HG02571 (cell line): ENCODE results near the gene CREBBP.

ENCODE experiments used
- ATAC-seq: cut with Tn5 transposase; IDR thresholded peaks from one replicate; pipeline ENCODE4 v1.9.1; 2021; ENCODE audit warnings: mild to moderate bottlenecking, moderate library complexity; ENCODE audit not compliant: unreplicated experiment

The CREBBP gene

DNA sequence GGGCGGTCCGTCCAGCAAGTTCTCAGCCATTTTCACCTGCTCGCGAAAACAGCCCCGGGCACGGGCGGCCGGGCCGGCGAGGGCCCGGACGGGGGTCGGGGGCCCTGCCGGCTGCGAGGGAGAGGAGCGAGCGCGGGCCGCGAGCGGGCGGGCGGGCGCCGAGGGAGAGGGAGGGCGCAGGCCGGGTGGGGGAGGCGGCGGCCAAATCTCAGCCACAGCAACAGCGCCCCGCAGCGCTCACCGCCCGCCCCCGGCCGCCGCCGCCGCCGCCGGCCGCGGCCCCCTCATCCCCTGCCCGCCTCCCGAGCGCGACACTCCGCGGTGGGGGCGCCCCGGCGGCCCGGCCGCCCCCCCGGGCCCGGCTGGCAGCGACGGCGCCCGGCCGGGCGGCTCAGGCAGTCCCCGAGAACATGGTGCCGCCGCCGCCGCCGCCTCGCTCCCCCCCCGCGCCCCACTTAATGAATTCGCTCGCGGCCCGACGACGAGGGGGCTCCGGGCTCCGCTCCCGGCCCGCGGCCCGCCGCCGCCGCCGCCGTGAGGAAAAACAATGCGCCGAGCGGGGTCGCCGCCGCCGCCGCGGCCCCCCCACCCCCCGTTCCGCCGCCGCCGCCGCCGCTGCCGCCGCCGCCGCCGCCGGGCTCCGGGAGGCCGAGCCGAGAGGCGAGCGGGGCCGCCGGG lies 487 bp downstream of the CREBBP start:
- peak; percentile 54 for ATAC-seq

DNA sequence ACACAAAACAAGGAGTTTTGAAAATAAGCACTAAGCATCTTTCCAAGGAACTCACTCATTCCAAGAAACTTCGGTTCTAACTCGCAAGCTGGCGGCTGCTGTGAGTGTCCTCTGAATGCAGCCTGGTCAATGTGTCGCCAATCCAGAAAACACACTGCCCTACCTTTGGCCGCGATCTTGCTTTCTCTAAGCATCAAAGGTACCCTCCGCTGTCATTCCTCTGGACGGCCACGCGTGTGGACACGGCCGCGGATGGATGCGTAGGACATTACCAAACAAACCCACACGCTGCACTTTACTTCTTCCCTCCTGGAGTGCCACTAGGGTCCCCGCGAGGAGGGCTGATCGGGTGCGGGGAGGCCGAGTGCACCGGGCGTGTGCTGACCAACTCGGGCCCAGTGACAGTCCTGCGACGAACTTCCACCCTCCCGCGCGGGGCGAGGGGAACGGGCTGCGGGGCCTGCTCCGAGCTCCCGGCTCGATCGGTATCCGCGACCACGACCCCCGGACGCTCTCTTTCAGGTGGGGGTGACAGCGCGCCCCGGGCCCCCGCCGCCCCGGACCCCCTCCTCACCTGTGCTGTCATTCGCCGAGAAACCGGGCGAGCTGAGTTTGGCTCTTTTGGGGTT lies 1.1 kb downstream of the CREBBP start:
- ATAC-seq, result peak; percentile 7

GRCh38 chr16:3878610-3879009 lies 1.9 kb downstream of the CREBBP start:
- no peak for ATAC-seq

DNA sequence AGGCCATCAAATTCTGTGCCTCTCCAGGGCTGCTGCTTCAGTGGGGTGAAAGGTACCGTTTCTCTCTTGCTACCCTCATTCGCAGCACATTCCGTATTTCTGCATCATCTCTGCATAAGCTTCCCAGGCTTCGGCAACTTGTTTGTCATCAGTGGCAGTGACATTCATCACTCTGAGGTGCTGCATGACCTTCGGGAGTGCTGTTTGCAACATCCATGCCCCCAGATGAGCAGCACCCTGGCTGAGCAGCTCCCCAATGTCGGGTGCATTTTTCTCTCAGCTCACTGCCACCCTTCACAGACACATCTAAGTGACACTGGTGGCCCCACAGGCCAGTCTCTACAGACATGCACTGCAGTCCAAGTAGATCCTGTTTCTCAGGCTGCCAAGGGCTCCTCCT lies 3.8 kb downstream of the CREBBP start:
- ATAC-seq, result no peak

DNA sequence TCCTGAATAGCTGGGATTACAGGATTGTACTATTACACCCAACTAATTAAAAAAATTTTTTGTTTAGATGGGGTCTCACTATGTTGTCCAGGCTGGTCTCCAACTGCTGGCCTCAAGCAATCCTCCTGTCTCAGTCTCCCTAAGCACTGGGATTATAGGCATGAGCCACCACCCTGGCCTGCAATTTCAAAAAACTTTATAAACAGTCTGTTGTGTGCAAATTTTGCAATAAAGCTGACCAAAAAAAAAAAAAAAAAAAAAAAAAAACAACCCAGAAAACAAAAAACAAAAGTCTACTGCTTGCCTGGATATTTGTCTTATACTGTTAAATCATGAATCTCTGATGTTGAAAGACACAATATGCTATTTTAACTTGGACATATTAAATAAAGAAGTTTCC lies 4.4 kb downstream of the CREBBP start:
- no peak for ATAC-seq

DNA sequence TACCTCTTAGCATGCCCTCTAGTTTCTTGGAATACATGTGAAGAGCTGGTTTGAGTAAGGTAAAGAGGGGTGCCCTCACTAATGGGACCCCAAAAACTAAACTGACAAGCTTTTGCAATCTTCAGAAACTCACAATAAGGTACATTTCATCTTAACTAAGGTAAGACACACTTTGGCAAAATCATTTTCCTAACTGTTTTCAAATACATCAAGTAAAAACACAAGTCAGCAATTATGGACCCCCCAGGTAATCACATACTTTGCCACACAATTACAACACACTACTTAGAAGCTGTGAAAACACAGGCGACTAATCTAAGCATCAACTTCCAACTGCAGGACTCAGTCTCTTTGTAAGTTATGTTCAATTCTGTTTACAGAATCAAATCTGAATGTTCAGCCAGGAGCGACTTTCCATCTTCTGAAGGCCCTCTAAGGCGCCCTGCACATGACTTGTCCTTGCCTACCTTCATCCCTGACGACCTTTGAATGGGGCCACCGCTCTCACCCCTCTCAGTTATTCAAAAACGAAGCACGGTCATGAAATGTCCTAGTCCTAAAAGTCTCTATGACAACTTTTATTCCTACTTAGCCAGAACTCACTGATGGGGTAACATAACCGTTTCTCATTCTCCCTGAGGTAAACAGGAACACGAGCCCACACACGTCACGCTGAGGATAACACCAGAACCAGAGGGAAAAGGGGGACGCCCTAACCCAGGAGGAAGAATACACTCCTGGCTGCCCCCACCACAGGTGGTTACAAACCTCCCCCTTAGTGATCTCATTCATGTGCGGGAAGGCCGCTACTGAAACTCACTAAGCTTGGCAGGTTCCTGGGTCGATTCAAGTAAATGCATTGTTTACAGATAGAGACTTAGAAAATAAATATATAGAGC lies 5.5 kb downstream of the CREBBP start:
- no peak for ATAC-seq

- no peak for ATAC-seq
Measured at GRCh38 chr16:3874242-3874641, 6.3 kb downstream of the CREBBP start.

DNA sequence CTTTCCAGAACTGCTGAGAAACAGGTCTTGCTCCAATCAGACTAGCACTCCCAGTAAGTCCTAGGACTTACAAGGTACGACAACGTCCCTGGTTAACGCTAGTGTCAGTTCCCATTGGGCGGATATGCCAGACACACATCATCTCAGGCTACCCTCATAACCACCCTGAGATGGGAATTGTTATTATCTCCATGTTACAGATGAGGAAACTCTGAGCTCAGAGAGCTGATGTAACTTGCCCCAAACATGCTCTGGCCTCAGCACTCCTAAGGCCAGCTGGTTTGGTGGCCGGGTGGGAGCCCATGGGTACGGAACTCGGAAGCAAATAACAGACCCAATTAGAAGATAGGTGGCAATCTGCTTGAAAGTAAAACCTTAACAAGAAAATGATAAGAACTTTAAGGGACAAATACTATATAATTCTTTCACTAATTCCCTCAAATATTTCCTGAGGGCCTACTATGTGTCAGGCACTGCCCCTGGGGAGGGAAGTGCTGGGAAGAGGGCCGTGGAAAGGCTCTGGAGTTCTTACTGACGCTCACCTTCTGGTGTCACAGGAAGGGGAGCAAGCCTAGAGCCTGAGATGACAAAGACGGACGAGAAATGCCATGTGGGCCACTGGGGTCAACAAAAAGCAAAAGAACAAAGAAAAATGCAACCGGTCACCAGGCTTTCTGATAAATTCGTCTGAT lies 6.9 kb downstream of the CREBBP start:
- ATAC-seq, result no peak

DNA sequence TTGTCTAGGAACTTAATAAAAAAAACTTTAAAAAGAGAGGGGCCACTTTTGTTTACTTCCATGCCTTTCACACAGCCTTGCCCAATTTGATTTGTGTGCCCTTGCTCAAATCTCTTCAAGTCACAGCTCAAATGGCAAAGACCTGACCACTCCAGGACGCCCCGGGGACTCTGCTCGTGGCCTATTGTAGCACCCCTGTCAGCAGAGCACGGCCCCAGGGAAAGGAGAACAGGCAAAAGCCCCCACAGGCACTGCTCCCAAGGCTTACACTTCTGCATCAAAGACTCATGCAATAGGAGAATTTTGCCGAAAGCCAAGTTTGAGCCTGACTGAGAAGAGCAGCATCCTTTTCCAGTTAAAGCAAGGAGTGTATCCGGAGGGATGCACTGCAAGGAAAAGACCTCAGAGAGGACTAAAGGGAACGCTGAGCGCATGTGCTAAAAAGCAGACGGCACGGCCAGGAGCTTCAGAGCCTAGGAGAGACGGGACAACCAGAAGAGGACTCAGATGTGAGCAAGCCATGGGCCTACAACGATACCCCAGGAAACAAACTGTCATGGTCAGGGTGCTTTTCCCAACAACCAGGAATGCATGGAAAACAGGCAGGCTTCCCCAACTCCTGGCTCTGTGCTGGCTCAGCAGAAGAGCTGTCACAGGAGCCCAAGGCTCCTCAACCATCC lies 8.2 kb downstream of the CREBBP start:
- no peak for ATAC-seq

DNA sequence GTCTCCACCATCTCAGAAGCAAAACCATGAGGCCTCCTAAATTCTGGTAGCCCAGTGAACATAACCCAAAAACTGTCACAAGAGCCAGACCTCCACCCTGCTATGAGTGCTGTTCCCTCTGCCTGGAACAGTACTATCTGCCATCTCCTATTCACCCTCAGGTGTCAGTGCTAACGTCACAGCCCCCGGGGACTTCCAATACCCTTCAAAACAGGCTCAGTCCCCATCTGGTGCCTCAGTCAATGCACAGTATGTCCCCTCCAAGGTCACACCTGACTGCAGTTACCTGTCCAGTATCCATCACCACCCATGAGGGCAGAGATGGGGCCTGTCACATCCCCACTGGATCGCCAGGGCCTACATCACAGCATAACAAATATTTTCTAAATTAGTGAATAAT lies 11.5 kb downstream of the CREBBP start:
- ATAC-seq, result no peak

- no peak for ATAC-seq
Measured at GRCh38 chr16:3868556-3868955, 12.0 kb downstream of the CREBBP start.

DNA sequence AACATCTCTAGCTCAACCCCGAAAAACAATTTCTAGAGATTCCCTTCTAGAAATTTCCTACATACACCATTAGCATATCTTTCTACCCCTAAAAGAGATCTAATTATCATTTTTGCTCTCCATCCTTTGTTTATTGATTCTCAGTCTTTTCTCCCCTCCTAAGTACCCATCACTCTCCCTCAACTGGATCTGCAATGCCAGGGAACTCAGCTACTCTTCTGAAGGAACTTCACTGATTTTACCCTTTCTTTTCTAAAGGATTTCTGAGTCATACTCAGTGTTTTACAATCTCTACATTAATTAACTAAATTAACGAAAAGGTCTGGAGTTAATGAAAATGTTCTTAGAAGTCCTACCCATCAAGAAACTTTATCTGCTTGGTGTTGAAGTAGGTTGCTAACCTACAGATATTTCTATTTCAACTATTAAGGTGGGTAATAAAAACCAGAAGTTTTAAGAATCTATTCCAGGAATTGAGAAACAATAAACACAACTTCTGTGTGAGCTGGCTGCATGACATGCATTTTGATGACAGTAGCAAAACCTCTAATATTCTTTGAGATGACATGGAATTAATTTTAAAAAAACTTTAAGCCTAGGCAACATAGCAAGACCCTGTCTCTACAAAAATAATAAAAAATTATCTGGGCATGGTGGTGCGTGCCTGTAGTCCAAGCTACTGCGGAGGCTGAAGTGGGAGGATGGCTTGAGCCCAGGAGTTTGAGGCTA lies 13.6 kb downstream of the CREBBP start:
- ATAC-seq, result no peak

GRCh38 chr16:3865241-3865640 lies 15.3 kb downstream of the CREBBP start:
- no peak for ATAC-seq

DNA sequence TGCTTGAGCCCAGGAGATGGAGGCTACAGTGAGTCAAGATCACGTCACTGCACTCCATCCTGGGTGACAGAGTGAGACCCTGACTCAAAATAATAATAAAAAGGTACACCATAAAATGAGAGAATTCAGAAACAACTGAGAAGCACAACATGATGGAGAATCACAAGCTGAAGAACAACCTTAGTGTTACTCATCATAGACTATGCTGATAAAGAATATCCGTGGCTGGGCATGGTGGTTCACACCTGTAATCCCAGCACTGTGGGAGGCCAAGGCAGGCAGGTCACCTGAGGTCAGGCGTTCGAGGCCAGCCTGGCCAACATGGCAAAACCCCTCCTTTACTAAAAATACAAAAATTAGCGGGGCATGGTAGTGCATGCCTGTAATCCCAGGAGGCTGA lies 16.0 kb downstream of the CREBBP start:
- no peak for ATAC-seq

DNA sequence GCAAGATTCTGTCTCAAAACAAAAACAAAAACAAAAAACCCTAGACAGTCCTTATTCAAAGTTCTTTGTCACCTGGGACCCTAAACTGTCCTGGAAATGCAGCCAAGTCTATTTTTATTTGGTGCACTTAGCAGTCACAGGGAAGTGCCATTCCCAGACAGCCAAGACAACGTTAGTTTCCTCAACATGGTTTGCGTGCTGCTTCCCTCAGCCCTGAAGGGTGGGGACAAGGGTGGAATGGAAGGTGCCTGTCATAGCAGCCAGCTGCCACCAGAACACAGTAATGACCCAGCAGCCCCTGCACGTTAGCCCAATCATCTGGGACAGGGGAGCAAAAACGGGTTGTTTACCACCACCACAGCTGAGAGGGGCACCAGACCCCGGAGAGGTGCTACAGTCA lies 16.9 kb downstream of the CREBBP start:
- ATAC-seq, result no peak

DNA sequence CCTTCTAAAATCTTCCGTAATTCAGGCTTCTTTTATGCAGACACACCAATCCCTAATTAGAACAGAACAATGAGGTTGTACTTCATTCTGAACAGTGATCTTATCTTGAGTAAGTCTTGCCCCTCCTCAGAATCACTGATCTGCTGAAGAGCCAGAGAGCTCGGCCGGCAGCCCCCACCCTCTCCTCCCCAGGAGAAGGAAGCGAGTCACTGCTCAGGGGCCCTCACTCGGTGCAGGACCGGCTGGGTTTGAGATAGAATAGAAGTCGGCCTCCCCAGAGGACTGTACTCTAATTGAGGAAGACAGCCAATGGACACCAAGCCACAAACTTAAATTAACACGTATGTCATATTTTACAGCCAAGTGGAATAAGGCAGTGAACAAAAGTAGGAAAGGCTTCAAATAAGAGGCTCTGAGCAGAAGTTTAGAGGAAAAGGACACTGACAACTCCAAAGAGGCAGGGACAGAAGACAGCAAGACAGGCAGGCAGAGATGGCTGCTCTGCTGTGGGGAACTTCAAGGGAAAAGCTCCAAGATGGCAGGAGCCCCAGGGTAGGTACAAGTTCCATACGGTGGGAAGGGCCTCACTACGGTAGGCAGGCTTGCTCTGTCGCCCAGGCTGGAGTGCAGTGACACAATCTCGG lies 18.6 kb downstream of the CREBBP start:
- no peak for ATAC-seq

DNA sequence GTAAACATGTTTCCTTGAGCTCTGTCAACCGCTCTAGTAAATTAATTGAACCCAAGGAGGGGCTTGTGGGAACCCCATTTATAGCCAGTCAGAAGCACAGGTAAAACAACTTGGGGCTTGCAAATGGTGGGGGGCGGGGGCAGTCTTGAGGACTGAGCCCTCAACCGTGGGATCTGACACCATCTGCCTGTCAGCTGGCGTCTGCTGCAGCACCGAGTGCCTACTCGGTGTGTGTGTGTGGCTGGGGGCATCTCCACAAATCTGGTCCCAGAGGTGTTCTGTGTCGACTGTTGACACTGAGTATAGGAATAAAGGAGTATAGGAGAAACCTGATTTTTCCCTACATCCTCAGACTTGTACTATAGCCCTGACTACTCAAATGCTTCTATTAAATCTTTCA lies 20.6 kb downstream of the CREBBP start:
- ATAC-seq, result no peak

- ATAC-seq, result no peak
Measured at GRCh38 chr16:3858801-3859200, 21.7 kb downstream of the CREBBP start.

- no peak for ATAC-seq
Measured at GRCh38 chr16:3857189-3858043, 23.1 kb downstream of the CREBBP start.
